SK-N-SH (cell line): ENCODE measurements around the gene MPZL1. TPM values are rescaled to one million over a fixed set of nuclear protein-coding genes. Genes with fewer than 3 reads are reported as not detected.

Experiments
- CTCF ChIA-PET: fragments of 300-600, 350-600 bp; formaldehyde crosslinking; extraction: SDS; loops from one replicate; lab custom pipeline; 2021; lab: Yijun Ruan, JAX
- POLR2A ChIA-PET: fragments of 350-600 bp; sonication (Branson Sonifier 250); formaldehyde crosslinking; extraction: SDS; loops from one replicate; lab custom pipeline; 2020; ENCODE audit warnings: antibody characterized with exemption, inconsistent platforms; lab: Yijun Ruan, JAX
- DNase-seq: peaks from one replicate; pipeline ENCODE4 v3.0.0; 2012
- H2AFZ ChIP-seq: fragments of 200-600 bp; sonication (generic); 2 replicates; pipeline ENCODE4 v1.8.1; 2016; ENCODE audit warnings: antibody characterized with exemption, mild to moderate bottlenecking, low read depth
- H3F3A ChIP-seq: fragments of 200-600 bp; sonication (generic); replicated peaks from 2 replicates; pipeline ENCODE3; 2016; ENCODE audit warnings: antibody characterized with exemption, mild to moderate bottlenecking; ENCODE audit not compliant: insufficient read depth
- H3K27ac ChIP-seq, 2 experiments: fragments of 200-500 bp in 1 of 2; fragments of 200-600 bp in 1 of 2; sonication (Bioruptor generic) in 1 of 2; sonication (generic), shearing (Covaris generic) in 1 of 2; 2 replicates each; pipeline versions ENCODE4 v1.5.1 to v1.6.1; 2014 to 2016; ENCODE audit warnings: low read depth in 2 of 2, inconsistent platforms in 1 of 2, low read length in 1 of 2, mild to moderate bottlenecking in 1 of 2, mixed read lengths in 1 of 2
- H3K27me3 ChIP-seq: fragments of 200-600 bp; sonication (generic), shearing (Covaris generic); 2 replicates; pipeline ENCODE4 v1.6.1; 2016; ENCODE audit warnings: mixed run types; ENCODE audit not compliant: insufficient read depth
- H3K36me3 ChIP-seq, 2 experiments: fragments of 200-500 bp in 1 of 2; fragments of 200-600 bp in 1 of 2; sonication (Bioruptor generic) in 1 of 2; sonication (generic) in 1 of 2; replicated peaks in 1 of 2; 2 replicates each; pipeline versions ENCODE3 to v1.5.1; 2014 to 2016; ENCODE audit warnings: low read length in 1 of 2, mild to moderate bottlenecking in 1 of 2; ENCODE audit not compliant: insufficient read depth in 2 of 2, control insufficient read depth in 1 of 2
- H3K4me1 ChIP-seq, 2 experiments: fragments of 200-500 bp in 1 of 2; fragments of 200-600 bp in 1 of 2; sonication (Bioruptor generic) in 1 of 2; sonication (generic), shearing (Covaris generic) in 1 of 2; 2 replicates each; pipeline versions ENCODE4 v1.5.1 to v1.6.1; 2014 to 2016; ENCODE audit warnings: low read depth in 1 of 2, low read length in 1 of 2, mixed run types in 1 of 2; ENCODE audit not compliant: insufficient read depth in 2 of 2, control insufficient read depth in 1 of 2
- H3K4me2 ChIP-seq: fragments of 200-600 bp; sonication (generic), shearing (Covaris generic); 2 replicates; pipeline ENCODE4 v1.6.1; 2017; ENCODE audit warnings: mixed run types
- H3K4me3 ChIP-seq, 2 experiments: fragments of 200-500 bp in 1 of 2; fragments of 200-600 bp in 1 of 2; sonication (Bioruptor generic) in 1 of 2; sonication (generic), shearing (Covaris generic) in 1 of 2; 2 replicates each; pipeline versions ENCODE4 v1.5.1 to v1.8.1; 2014 to 2016; ENCODE audit warnings: low read depth in 2 of 2, inconsistent platforms in 1 of 2, low read length in 1 of 2, mild to moderate bottlenecking in 1 of 2, mixed read lengths in 1 of 2, moderate library complexity in 1 of 2
- H3K79me2 ChIP-seq: fragments of 200-600 bp; sonication (generic); 2 replicates; pipeline ENCODE4 v1.8.1; 2017; ENCODE audit warnings: mild to moderate bottlenecking; ENCODE audit not compliant: insufficient read depth
- H3K9ac ChIP-seq: fragments of 200-600 bp; sonication (generic); 2 replicates; pipeline ENCODE4 v1.6.1; 2017; ENCODE audit warnings: mixed run types
- H3K9me2 ChIP-seq: fragments of 200-600 bp; sonication (generic); 2 replicates; pipeline ENCODE4 v1.6.1; 2017; ENCODE audit warnings: mixed run types
- H3K9me3 ChIP-seq: fragments of 200-600 bp; sonication (generic); 2 replicates; pipeline ENCODE4 v1.6.1; 2017; ENCODE audit warnings: mixed run types, mild to moderate bottlenecking, moderate library complexity
- H4K20me1 ChIP-seq: fragments of 200-600 bp; sonication (generic); 2 replicates; pipeline ENCODE4 v1.6.1; 2017; ENCODE audit warnings: mild to moderate bottlenecking, mixed run types; ENCODE audit not compliant: insufficient read depth
- ELF1 ChIP-seq: IDR thresholded peaks from 2 replicates; pipeline ENCODE4 v1.4.0; 2012
- EZH2phosphoT487 ChIP-seq: fragments of 200-600 bp; sonication (generic); IDR thresholded peaks from 2 replicates; pipeline ENCODE4 v1.6.1; 2017; ENCODE audit warnings: low read depth, mixed run types, mild to moderate bottlenecking, antibody characterized with exemption, moderate library complexity, borderline replicate concordance
- FOXJ3 ChIP-seq: sonication (generic); formaldehyde crosslinking; IDR thresholded peaks from 2 replicates; pipeline ENCODE4 v1.5.1; 2020; ENCODE audit warnings: mild to moderate bottlenecking, missing genetic modification reagents
- GABPA ChIP-seq: IDR thresholded peaks from 2 replicates; pipeline ENCODE4 v1.4.0; 2012; ENCODE audit warnings: low read depth, mild to moderate bottlenecking
- IRF3 ChIP-seq: fragments of 150-350 bp; IDR thresholded peaks from 2 replicates; pipeline ENCODE4 v1.6.1; 2016; ENCODE audit warnings: mild to moderate bottlenecking, low read depth, low read length
- JUND ChIP-seq: IDR thresholded peaks from 2 replicates; pipeline ENCODE4 v1.4.0; 2012
- MAX ChIP-seq: IDR thresholded peaks from 2 replicates; pipeline ENCODE4 v1.4.0; 2012; ENCODE audit warnings: low read depth
- MEF2A ChIP-seq: IDR thresholded peaks from 2 replicates; pipeline ENCODE4 v1.4.0; 2012; ENCODE audit warnings: low read depth, borderline replicate concordance
- NFIC ChIP-seq: IDR thresholded peaks from 2 replicates; pipeline ENCODE4 v1.4.0; 2012; ENCODE audit warnings: borderline replicate concordance
- POLR2AphosphoS5 ChIP-seq: IDR thresholded peaks from 2 replicates; pipeline ENCODE4 v1.6.1; 2012; ENCODE audit warnings: low read depth, low read length
- RAD21 ChIP-seq: IDR thresholded peaks from 2 replicates; pipeline ENCODE4 v1.6.1; 2012; ENCODE audit warnings: mild to moderate bottlenecking, low read length
- REST ChIP-seq: IDR thresholded peaks from 2 replicates; pipeline ENCODE4 v1.6.1; 2012; ENCODE audit warnings: mild to moderate bottlenecking, low read depth, low read length, moderate library complexity
- RFX5 ChIP-seq: IDR thresholded peaks from 2 replicates; pipeline ENCODE4 v1.6.1; 2012; ENCODE audit warnings: mild to moderate bottlenecking, improper control_type of control experiment, low read length
- SIN3A ChIP-seq: IDR thresholded peaks from 2 replicates; pipeline ENCODE4 v1.6.1; 2012; ENCODE audit warnings: low read depth, mild to moderate bottlenecking, low read length, moderate library complexity, borderline replicate concordance
- SMC3 ChIP-seq: IDR thresholded peaks from 2 replicates; pipeline ENCODE4 v1.6.1; 2012; ENCODE audit warnings: low read depth, low read length, improper control_type of control experiment
- TEAD4 ChIP-seq: IDR thresholded peaks from 2 replicates; pipeline ENCODE4 v1.4.0; 2012; ENCODE audit warnings: mild to moderate bottlenecking, borderline replicate concordance; ENCODE audit not compliant: insufficient read depth
- USF1 ChIP-seq: IDR thresholded peaks from 2 replicates; pipeline ENCODE4 v1.4.0; 2012; ENCODE audit warnings: low read depth, borderline replicate concordance
- USF2 ChIP-seq: fragments of 150-350 bp; IDR thresholded peaks from 2 replicates; pipeline ENCODE4 v1.6.1; 2017; ENCODE audit warnings: antibody characterized with exemption, low read length, low read depth, borderline replicate concordance
- YY1 ChIP-seq: IDR thresholded peaks from 2 replicates; pipeline ENCODE4 v1.4.0; 2012; ENCODE audit warnings: low read depth, mild to moderate bottlenecking
- WGBS: methylation state at CpG from one replicate; pipeline ENCODE4 v1.1.6; 2017; ENCODE audit warnings: low lambda C conversion rate; 5-methylcytosine and 5-hydroxymethylcytosine counted together
- polyA plus RNA-seq, 3 experiments: library from polyadenylated mRNA; depleted of rRNA; stranded (reverse); fragments of >200 nt; gene quantifications; 2 replicates each; pipeline ENCODE4 v1.2.3, GENCODE V29; 2012

Gene MPZL1
- polyA plus RNA-seq, 1 of the 3 experiments (the other 2 are of a cell fraction) = 27.3 TPM

GRCh38 chr1:167757433-167758309 is 35.9 kb downstream of the MPZL1 start:
- peaks cover 96% of the 10 kb centered on the region for H3K79me2 ChIP-seq
- POLR2A ChIA-PET = no interaction called here
- H3K27ac ChIP-seq = no peak overlapping the region
- peaks cover 0 to 11% of the 10 kb centered on the region in 2 experiments; a peak in 3 of 4 replicates for H3K4me1 ChIP-seq
- no peaks in the 10 kb centered on the region for H3K9me2 ChIP-seq
- no peaks in the 10 kb centered on the region for H3K9me3 ChIP-seq
- no peak for DNase-seq
- H4K20me1 ChIP-seq = peaks cover 12% of the 10 kb centered on the region
- H3F3A ChIP-seq = no peaks in the 10 kb centered on the region
- TF ChIP-seq SMC3 (no peak), SIN3A (no peak), USF2 (no peak), MAX (no peak), FOXJ3 (CRISPR knock-in tag) (no peak), TEAD4 (no peak), MEF2A (no peak), JUND (no peak), EZH2phosphoT487 (no peak), RAD21 (no peak)
- 95% methylated on average over 4 of the region's 4 CpGs for WGBS
- no peaks in the 10 kb centered on the region for H3K27me3 ChIP-seq
- no peak overlapping the region for H3K4me3 ChIP-seq
- no peak overlapping the region for H2AFZ ChIP-seq
- no peak overlapping the region for H3K9ac ChIP-seq
- H3K4me2 ChIP-seq = no peak overlapping the region
- CTCF ChIA-PET = no interaction called here
- no peaks in the 10 kb centered on the region for H3K36me3 ChIP-seq

GRCh38 chr1:167761400-167761799 is 39.6 kb downstream of the MPZL1 start:
- 52% methylated on average over 2 of the region's 2 CpGs for WGBS
- DNase-seq = no peak
- no peaks in the 10 kb centered on the region; the same call in none of the 2 replicates for H4K20me1 ChIP-seq
- no peak overlapping the region for H3K4me3 ChIP-seq
- POLR2A ChIA-PET = no interaction called here
- peaks cover 3 to 9% of the 10 kb centered on the region in 2 experiments for H3K36me3 ChIP-seq
- H3K9ac ChIP-seq = no peak overlapping the region
- no peaks in the 10 kb centered on the region for H3K27me3 ChIP-seq
- no peak overlapping the region for H2AFZ ChIP-seq
- peaks cover 0 to 7% of the 10 kb centered on the region in 2 experiments; a peak in 3 of 4 replicates for H3K4me1 ChIP-seq
- no peak overlapping the region for H3K4me2 ChIP-seq
- H3K27ac ChIP-seq = no peak overlapping the region
- H3K79me2 ChIP-seq = peaks cover 90% of the 10 kb centered on the region
- no peaks in the 10 kb centered on the region for H3K9me3 ChIP-seq
- CTCF ChIA-PET = no interaction called here
- no peaks in the 10 kb centered on the region for H3F3A ChIP-seq
- H3K9me2 ChIP-seq = no peaks in the 10 kb centered on the region
- TF ChIP-seq GABPA (no peak), NFIC (no peak), RFX5 (no peak), YY1 (no peak), RAD21 (no peak), REST (no peak), USF1 (no peak), POLR2AphosphoS5 (no peak), USF2 (no peak), FOXJ3 (CRISPR knock-in tag) (no peak), ELF1 (no peak), EZH2phosphoT487 (no peak), IRF3 (no peak)
